Motor neuron (in vitro differentiated cells): ENCODE results near the gene CRADD. TPM values are rescaled to one million over a fixed set of nuclear protein-coding genes. Genes with fewer than 3 reads are reported as not detected.
A peak's percentile ranks its signal among the peaks of the same experiment; 100 is the strongest.

ENCODE experiments used
- ATAC-seq, 8 experiments: fragments of 200-7000 bp; cut with Tn5 transposase; replicated peaks in 6 of 8; 2 replicates each; pipeline ENCODE4 v1.8.0; 2021; ENCODE audit warnings: mild to moderate bottlenecking in 8 of 8, moderate library complexity in 8 of 8
- H3K27ac ChIP-seq, 2 donors: fragments of 250-450 bp; sonication (Bioruptor Pico); 2 replicates each; pipeline ENCODE4 v1.9.0; 2021; ENCODE audit warnings: antibody characterized with exemption in 2 of 2, mild to moderate bottlenecking in 2 of 2, moderate library complexity in 1 of 2
- H3K4me1 ChIP-seq, 2 donors: fragments of 250-450 bp; sonication (Bioruptor Pico); replicated peaks in 1 of 2; 2 replicates each; pipeline ENCODE4 v1.6.1; 2021; ENCODE audit warnings: antibody characterized with exemption in 2 of 2, mild to moderate bottlenecking in 2 of 2, moderate library complexity in 1 of 2
- H3K4me3 ChIP-seq, 5 donors: fragments of 250-450 bp; sonication (Bioruptor Pico); 2 replicates each; pipeline ENCODE4 v1.9.0; 2021; ENCODE audit warnings: antibody characterized with exemption in 5 of 5, mild to moderate bottlenecking in 5 of 5, moderate library complexity in 4 of 5
- WGBS, 10 experiments: fragments of 450-650 bp; shearing (Covaris generic); methylation state at CpG; one replicate each; pipeline ENCODE4 v1.0.0; 2022; 5-methylcytosine and 5-hydroxymethylcytosine counted together
- in situ Hi-C, 9 experiments: fragments of 400-800 bp; cut with MboI; loops; one replicate each; pipeline ENCODE4 v1.15.0; 2021; ENCODE audit warnings: low sequenced_read_pairs in 9 of 9, low pct_unique_long_range_greater_than_20kb in 2 of 9; ENCODE audit not compliant: unreplicated experiment in 9 of 9
- total RNA-seq, 8 experiments: library from RNA; unstranded; fragments of 300-600 nt; gene quantifications; 2 replicates each; pipeline versions ENCODE4 v1.2.3 to v1.2.4, GENCODE V29; 2022

Gene CRADD
- total RNA-seq, 8 experiments from 2014 or later: 8.0 to 21.3 (median 10.4) TPM

DNA sequence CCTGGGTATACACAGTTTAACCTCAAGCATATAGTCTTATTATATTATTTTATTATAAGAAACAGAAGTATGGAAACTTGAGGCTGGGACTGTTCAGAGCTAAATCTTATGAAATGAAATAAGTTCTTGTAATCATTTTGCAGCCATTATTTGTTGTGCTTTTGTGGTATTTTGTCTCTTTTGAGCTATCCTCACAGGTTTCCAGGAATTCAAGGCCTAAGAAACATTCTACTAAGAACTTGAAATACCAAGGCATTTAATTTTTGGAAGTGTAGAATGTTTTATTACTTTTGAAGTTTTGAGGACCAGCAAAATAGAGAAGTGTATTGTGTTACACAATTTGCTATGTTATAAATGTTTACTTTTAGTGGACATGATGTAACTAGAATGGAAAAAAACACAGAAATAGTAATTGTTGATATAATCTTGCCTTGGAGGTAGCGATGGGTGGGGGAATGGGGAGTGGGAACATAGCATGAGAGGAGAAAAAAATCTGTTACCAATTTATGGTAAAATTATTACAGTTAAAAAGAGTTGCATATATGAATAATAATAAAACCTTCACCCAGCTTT lies 81.7 kb downstream of the CRADD start:
- in situ Hi-C loops: loop anchor here in 2 of 9 experiments (25.0 kb wide), 1 partner anchor 328 kb away; no protein-coding TSS in a partner anchor

DNA sequence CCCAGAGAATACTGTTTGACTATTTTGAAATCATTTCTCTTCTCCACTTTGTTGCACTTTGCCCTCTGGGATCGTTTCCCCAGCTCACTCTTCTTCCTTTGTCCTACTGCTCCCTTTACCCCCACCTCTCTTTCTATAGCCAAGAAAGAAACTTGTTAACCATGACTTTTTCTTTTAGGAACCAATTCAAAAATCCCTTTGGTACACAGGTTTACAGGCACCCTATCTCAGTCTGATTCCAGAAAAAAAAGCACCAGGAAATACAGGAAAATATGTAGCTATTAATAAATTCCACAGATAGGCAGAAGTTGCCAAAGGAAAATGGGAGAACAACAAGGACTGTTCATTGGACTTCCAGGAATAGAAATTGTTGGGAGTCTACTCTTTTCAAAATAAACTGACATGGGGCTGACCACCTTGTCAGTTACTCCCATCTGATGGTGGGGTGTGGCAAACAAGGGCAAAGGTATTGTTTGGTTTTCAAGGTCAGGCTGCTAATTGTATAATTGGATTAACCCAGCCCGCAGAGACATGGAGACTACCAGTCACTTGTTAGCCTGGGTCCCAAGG lies 82.4 kb downstream of the CRADD start:
- no peak for ATAC-seq
- H3K4me3 ChIP-seq: no peak overlapping the region
- no peak overlapping the region for H3K27ac ChIP-seq
- H3K4me1 ChIP-seq: peaks cover 23 to 32% of the 10 kb centered on the region in 2 donors
- 11 to 93% (median 70%) methylated on average over 1 to 2 of the region's 2 CpGs; no CpG with 5 or more reads in 1 of the 10 experiments for WGBS, 10 experiments
- in situ Hi-C loops: loop anchor here in 2 of 9 experiments (25.0 kb wide), 1 partner anchor 328 kb away; no protein-coding TSS in a partner anchor

More for the DNA sequence above, 81.7 kb downstream of the CRADD start:
- H3K4me3 ChIP-seq: no peak overlapping the region
- H3K27ac ChIP-seq: no peak overlapping the region
- 83 to 100% (median 100%) methylated on average over 1 of the region's 1 CpG for WGBS, 10 experiments
- H3K4me1 ChIP-seq: peaks cover 21 to 30% of the 10 kb centered on the region in 2 donors
- no peak for ATAC-seq

DNA sequence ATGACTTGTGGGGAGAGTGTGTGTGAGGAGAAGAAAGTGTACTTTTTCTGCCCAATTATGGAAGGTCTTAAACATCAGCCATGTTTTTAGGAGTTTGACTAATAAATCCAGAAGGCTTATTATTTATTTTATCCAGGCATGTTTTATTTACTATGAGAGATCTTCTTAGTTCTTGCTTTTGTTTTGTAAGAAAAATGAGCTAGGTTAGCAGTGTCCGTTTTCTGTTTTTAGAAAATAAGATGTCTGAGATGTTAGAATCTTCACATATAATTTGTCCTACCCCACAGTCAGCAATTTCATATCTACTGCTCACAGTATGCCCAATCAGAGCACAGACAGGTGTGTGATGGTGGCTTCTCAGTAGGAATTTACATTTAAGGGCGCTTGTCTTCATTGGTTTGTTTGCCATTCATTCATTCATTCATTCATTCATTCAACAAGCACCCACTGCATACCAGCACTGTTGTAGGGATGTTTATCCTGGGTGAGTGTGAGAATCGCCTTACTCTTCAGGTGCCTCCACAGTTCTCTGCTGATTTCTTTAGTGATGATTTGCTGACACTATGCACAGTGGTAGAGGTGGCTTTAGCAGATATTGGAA lies 83.2 kb downstream of the CRADD start:
- Histone ChIP-seq H3K4me3 (no peak overlapping the region), H3K4me1 (peaks cover 23 to 37% of the 10 kb centered on the region in 2 donors), H3K27ac (no peak overlapping the region)
- WGBS, 10 experiments: 80 to 100% (median 94%) methylated on average over 1 to 3 of the region's 3 CpGs
- in situ Hi-C loops: loop anchor here in 2 of 9 experiments (25.0 kb wide), 1 partner anchor 327 kb away; no protein-coding TSS in a partner anchor
- no peak for ATAC-seq

DNA sequence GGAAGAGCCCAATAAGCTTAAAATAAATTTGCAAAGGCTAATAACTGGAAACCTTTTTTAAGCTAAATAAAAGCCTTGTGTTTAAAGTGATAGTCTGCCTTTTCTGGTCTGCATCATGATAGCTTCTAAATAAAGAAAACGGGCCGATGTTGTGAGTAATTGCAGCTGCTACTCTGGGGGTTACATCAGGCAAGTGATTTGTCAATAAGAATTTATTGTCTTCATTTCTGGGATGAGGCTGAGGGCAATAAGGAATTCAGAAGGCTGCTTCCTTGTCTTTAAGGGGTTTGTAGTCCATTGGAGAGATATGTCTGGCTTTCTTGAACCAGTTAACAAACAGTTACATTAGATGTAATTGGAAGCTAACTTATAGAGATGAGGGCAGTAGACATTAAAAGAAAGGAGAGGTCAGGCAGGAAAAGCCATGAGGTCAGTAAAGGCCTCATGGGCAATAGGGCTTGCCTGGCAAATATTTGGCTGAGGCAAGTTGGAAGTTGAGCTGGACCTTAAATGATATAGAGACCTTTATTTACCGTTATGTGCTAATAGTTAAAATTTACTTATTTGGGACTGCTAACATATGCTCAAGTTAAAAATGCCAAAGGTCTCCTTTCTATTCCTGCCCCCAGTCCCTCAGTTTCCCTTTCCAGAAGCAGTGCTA lies 85.0 kb downstream of the CRADD start:
- peaks cover 23 to 40% of the 10 kb centered on the region in 2 donors for H3K4me1 ChIP-seq
- in situ Hi-C loops: loop anchor here in 2 of 9 experiments (25.0 kb wide), 1 partner anchor 325 kb away; no protein-coding TSS in a partner anchor
- H3K27ac ChIP-seq: peak overlapping the region; percentile 1 to 81
- peak in 5 of 8 experiments; percentile 66 to 89 (median 74) for ATAC-seq
- H3K4me3 ChIP-seq: no peak overlapping the region
- WGBS, 10 experiments: 25 to 100% (median 50%) methylated on average over 1 to 3 of the region's 3 CpGs

DNA sequence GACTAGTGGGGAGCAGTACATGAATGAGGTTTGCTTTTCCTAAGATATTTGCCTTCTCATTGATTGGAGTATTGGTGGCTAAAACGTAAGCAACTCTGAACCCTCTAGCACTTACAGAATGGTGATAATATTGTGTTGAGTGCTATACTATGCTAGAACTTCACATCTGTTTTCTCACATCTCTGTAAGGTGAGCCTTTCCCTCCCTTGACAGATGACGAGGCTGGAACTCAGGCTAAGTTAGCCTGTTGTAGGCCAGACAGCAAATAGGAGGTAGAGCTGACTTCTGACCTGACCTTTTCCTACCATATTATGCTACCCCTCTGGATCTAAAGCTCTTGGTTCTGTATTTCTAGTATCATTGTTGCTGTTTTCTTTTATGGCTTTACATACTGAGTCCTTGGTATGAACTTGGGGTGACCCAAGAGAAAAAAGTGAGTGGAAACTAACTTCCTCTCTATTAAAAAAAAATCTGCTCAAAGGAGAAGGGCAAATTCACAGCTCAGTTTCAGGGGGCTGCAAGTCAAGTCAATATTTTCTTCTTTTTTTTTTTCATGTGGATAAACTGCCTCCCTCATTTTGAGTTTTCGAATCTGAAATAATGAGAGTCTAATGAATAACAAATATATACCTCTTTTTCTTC lies 85.9 kb downstream of the CRADD start:
- peaks cover 23 to 40% of the 10 kb centered on the region in 2 donors for H3K4me1 ChIP-seq
- H3K27ac ChIP-seq: no peak overlapping the region
- 90 to 100% (median 95%) methylated on average over 1 to 3 of the region's 3 CpGs for WGBS, 10 experiments
- no peak overlapping the region for H3K4me3 ChIP-seq
- in situ Hi-C loops: loop anchor here in 2 of 9 experiments (25.0 kb wide), 1 partner anchor 324 kb away; no protein-coding TSS in a partner anchor
- ATAC-seq: no peak

DNA sequence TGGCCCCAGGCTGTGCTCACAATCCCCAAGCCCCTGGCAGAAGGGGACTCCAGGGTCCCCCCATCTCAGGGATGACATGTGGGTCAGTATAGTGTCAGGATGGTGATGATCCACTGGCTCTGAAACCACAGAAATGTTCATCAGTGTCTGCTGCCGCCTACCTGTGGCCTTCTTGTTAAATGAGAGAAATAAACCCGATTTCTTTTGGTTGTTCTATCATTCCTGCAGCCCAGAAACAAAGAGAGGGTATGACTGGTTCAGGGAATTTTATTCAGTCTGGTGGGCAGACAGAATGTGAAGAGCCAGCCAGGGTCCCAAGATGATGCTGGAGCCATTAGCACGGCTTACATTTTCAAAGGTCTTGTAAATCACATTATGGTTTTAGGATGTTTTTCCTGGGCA lies 86.6 kb downstream of the CRADD start:
- peak in 2 of 8 experiments; percentile 18 to 32 for ATAC-seq
- in situ Hi-C loops: loop anchor here in 2 of 9 experiments (25.0 kb wide), 1 partner anchor 324 kb away; no protein-coding TSS in a partner anchor
- H3K27ac ChIP-seq: no peak overlapping the region
- WGBS, 10 experiments: 56 to 100% (median 81%) methylated on average over 1 to 3 of the region's 3 CpGs; no CpG with 5 or more reads in 1 of the 10 experiments
- no peak overlapping the region for H3K4me3 ChIP-seq
- peaks cover 23 to 40% of the 10 kb centered on the region in 2 donors for H3K4me1 ChIP-seq

DNA sequence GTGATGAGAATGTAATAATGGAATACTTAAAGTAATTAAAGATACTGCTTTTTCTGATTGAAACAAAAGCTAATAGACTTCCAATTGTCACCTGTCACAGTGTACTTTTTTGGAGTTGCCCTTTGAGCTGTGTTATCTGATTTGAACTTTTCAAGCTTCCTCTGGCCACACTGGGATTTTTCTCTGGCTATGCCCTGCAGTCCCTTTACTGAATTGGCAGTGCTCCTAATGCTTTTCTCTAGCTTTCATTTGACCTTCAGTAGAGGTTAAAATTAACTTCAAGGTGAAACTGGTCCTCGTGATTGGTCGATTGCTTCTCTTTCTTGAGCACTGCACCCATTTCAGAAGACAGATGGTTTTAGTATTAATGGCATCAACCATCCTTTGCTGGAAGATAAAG lies 89.2 kb downstream of the CRADD start:
- 80 to 100% (median 100%) methylated on average over 1 to 2 of the region's 2 CpGs; no CpG with 5 or more reads in 3 of the 10 experiments for WGBS, 10 experiments
- Histone ChIP-seq H3K4me3 (no peak overlapping the region), H3K4me1 (peaks cover 22 to 28% of the 10 kb centered on the region in 2 donors), H3K27ac (no peak overlapping the region)
- ATAC-seq: no peak
- in situ Hi-C loops: loop anchor here in 2 of 9 experiments (25.0 kb wide), 1 partner anchor 321 kb away; no protein-coding TSS in a partner anchor

DNA sequence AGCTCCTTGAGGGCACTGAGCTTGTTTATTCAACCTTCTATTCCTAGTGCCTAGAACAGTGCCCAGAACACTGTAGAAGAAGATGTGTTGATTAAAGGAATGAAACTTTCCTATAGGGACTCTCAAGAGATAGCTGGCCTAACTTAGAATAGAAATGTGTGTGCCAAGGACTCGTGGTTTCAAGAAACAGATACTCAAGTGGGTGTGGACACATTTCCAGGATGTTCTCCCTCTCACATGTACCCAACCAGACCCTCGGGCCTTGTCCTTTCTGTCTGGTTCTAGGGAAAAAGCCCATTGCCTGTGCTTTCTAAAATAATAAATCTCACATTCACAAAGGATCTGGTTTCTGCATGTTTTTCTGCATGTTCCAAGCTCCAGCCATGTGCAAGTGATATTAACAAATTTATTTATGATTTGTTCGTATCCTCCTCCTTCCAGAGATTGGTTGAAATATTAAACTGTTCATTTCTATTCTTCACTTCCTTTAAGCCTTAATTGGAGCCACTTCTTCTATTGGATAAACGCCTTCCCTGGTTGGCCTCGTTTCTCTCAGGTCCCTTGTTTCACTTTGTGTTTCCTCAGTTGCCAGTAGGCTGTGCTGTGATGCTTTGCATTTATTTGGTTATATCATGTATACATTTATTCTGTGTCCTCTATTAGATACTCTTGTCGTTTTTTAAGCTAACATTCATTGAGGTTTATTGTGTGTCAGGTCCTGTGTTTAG lies 89.8 kb downstream of the CRADD start:
- in situ Hi-C loops: loop anchor here in 2 of 9 experiments (25.0 kb wide), 1 partner anchor 320 kb away; no protein-coding TSS in a partner anchor
- 10 to 83% (median 73%) methylated on average over 1 to 6 of the region's 6 CpGs; no CpG with 5 or more reads in 1 of the 10 experiments for WGBS, 10 experiments
- ATAC-seq: peak in 3 of 8 experiments; percentile 59 to 87 (median 78)
- H3K27ac ChIP-seq: no peak overlapping the region
- peaks cover 16 to 23% of the 10 kb centered on the region in 2 donors for H3K4me1 ChIP-seq
- H3K4me3 ChIP-seq: no peak overlapping the region

DNA sequence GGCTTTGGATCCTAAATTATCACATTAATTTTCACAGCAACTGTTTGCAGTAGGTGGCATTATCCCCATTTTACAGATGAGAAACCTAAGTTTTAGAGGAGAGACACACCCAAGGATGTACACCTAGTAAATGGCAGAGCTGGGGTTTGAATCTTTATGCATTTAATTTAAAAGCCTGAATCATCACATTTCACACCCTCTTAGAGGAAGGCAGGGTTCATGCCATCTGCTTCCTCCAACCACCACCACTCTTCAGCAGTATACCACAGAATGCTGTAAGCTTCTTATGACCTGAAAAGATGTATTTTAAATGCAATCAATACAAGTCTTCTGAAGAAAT lies 90.3 kb downstream of the CRADD start:
- Histone ChIP-seq H3K4me1 (peaks cover 11 to 18% of the 10 kb centered on the region in 2 donors), H3K4me3 (no peak overlapping the region), H3K27ac (no peak overlapping the region)
- in situ Hi-C loops: loop anchor here in 2 of 9 experiments (25.0 kb wide), 1 partner anchor 320 kb away; no protein-coding TSS in a partner anchor
- ATAC-seq: peak in 2 of 8 experiments; percentile 38 to 41

DNA sequence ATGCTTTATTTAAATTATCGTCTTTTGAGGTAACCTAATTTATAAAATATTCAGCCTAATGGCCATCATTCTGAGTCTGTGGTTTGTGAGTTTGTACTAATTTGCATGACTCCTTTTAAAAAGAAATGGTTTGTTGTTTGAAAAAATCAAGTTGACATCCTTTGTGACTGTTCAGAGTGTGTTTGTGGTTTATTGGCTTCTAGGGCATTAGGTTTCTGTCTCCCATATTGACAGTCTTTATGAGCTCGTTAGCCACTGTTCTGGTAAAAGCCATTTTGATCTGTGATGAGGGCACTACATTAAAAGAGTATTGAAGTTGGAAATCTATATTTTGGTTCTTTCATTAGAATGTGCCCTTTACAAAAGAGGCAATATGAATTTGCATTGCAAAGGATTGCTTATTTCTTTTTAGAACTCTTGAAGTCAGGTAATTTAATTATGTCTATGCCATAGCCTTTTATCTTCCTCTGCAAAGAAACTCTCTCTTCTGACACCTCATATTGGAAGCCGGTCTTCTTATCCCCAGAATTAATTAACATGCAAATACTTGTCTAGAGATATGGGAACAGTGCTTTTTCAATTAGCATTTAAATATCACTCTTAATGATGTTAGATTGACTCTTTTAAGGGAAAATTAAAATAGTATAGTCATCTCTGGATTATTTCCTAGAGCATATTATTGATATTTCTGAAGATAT lies 95.0 kb downstream of the CRADD start:
- no peak for ATAC-seq
- in situ Hi-C loops: loop anchor here in 2 of 9 experiments (25.0 kb wide), 1 partner anchor 315 kb away; no protein-coding TSS in a partner anchor
- WGBS, 10 experiments: 68 to 100% (median 92%) methylated on average over 2 to 3 of the region's 3 CpGs
- peaks cover 4 to 6% of the 10 kb centered on the region in 2 donors for H3K4me1 ChIP-seq
- no peak overlapping the region for H3K27ac ChIP-seq
- H3K4me3 ChIP-seq: no peak overlapping the region

DNA sequence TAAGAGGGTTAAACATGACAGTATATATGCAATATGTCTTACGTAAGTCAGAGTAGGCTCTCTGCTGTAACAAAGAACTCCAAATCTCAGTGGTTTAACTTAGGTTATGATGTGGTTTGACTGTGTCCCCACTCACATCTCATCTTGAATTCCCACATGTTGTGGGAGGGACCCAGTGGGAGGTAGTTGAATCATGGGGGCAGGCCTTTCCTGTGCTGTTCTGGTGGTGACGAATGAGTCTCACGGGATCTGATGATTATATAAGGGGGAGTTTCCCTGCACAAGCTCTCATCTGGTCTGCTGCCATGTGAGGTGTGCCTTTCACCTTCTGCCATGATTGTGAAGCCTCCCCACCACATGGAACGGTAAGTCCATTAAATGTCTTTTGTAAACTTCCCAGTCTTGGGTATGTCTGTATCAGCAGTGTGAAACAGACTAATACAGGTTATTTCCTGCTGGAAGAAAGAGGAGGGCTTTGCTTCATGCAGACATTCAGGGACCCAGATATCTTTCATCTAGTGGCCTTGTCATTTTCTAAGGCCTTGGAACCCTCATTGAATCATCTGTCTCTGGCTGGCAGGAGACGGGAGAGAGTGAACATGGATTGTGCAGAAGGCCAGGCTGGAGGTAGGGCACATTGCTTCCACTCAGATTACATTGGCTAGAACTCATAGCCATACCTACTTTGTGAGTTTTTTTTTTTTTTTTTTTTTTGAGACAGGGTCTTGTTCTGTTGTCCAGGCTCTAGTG lies 96.1 kb downstream of the CRADD start:
- whole genome bisulfite sequencing, 10 experiments: 73 to 100% (median 82%) methylated on average over 1 to 4 of the region's 5 CpGs; no CpG with 5 or more reads in 4 of the 10 experiments
- no peak overlapping the region for H3K27ac ChIP-seq
- in situ Hi-C loops: loop anchor here in 2 of 9 experiments (25.0 kb wide), 1 partner anchor 314 kb away; no protein-coding TSS in a partner anchor
- peak in 5 of 8 experiments; percentile 84 to 97 (median 96) for ATAC-seq
- no peak overlapping the region for H3K4me3 ChIP-seq
- H3K4me1 ChIP-seq: peaks cover 7 to 8% of the 10 kb centered on the region in 2 donors
